Bronchial epithelial cell (primary cell): ENCODE measurements around the gene NUDT12. TPM values are rescaled to one million over a fixed set of nuclear protein-coding genes. Genes with fewer than 3 reads are reported as not detected.
A peak's percentile ranks its signal among the peaks of the same experiment; 100 is the strongest.

Source experiments
- DNase-seq: peaks from one replicate; pipeline ENCODE4 v3.0.0-alpha.2; 2010; ENCODE audit warnings: low read depth
- FAIRE-seq: peaks from 2 replicates; lab custom pipeline; 2011; peaks lifted over from hg19 to GRCh38; lab: Jason Lieb, UNC
- H3K27me3 ChIP-seq: 2 replicates; pipeline ENCODE4 v1.5.1; 2011; ENCODE audit warnings: low read length; ENCODE audit not compliant: control insufficient read depth, insufficient read depth
- H3K36me3 ChIP-seq: 2 replicates; pipeline ENCODE4 v1.5.1; 2011; ENCODE audit warnings: low read length; ENCODE audit not compliant: control insufficient read depth, insufficient read depth
- H3K4me3 ChIP-seq: 2 replicates; pipeline ENCODE4 v1.5.1; 2011; ENCODE audit warnings: mild to moderate bottlenecking, low read depth, low read length, control low read depth
- total RNA-seq: library from RNA; depleted of rRNA; stranded (reverse); fragments of >200 nt; gene quantifications from 2 replicates; pipeline ENCODE4 v1.2.1, GENCODE V29; 2014
- TF ChIP-seq, protein P1 (sequence below): IDR thresholded peaks from 2 replicates; pipeline ENCODE4 v1.5.1; 2011; ENCODE audit warnings: mild to moderate bottlenecking, moderate library complexity, low read length, control low read depth, inconsistent platforms; ENCODE audit not compliant: insufficient read depth, severe bottlenecking

Gene NUDT12
- total RNA-seq, 1 donor from 2014 or later, result 11.6 TPM

DNA sequence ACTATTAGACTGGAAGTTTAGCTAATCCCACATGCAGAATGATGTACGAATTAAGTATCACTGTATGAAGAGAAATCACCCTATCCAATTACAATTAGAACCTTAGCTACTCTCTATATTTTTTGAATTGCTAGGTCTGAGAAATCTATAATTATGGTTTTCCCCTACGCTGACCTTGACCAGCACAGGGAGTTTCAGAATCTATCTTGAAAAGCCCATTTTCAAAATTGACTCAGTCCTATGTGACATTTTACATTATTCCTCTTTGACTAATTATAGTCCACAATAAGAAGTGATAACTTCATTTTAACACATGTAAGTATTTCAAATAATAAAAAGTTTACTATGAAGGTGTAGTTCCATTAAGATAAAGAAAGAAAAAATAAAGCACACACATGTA is 21.5 kb downstream of the NUDT12 start:
- DNase-seq (no peak), FAIRE-seq (no peak)
- Histone ChIP-seq H3K27me3 (no peaks in the 10 kb centered on the region), H3K36me3 (no peaks in the 10 kb centered on the region), H3K4me3 (no peak overlapping the region)
- TF ChIP-seq, protein P1, sequence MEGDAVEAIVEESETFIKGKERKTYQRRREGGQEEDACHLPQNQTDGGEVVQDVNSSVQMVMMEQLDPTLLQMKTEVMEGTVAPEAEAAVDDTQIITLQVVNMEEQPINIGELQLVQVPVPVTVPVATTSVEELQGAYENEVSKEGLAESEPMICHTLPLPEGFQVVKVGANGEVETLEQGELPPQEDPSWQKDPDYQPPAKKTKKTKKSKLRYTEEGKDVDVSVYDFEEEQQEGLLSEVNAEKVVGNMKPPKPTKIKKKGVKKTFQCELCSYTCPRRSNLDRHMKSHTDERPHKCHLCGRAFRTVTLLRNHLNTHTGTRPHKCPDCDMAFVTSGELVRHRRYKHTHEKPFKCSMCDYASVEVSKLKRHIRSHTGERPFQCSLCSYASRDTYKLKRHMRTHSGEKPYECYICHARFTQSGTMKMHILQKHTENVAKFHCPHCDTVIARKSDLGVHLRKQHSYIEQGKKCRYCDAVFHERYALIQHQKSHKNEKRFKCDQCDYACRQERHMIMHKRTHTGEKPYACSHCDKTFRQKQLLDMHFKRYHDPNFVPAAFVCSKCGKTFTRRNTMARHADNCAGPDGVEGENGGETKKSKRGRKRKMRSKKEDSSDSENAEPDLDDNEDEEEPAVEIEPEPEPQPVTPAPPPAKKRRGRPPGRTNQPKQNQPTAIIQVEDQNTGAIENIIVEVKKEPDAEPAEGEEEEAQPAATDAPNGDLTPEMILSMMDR, result no peak

GRCh38 chr5:103539376-103540330 is 22.9 kb downstream of the NUDT12 start:
- FAIRE-seq (no peak), DNase-seq (no peak)
- TF ChIP-seq, protein P1, result no peak
- no peaks in the 10 kb centered on the region for H3K36me3 ChIP-seq
- no peak overlapping the region for H3K4me3 ChIP-seq
- H3K27me3 ChIP-seq, result no peaks in the 10 kb centered on the region

- no peak overlapping the region for H3K4me3 ChIP-seq
- TF ChIP-seq, protein P1, result no peak
- no peaks in the 10 kb centered on the region for H3K27me3 ChIP-seq
- DNase-seq (peak; percentile 75), FAIRE-seq (no peak)
- no peaks in the 10 kb centered on the region for H3K36me3 ChIP-seq
Measured at GRCh38 chr5:103532086-103532734, 30.4 kb downstream of the NUDT12 start.

DNA sequence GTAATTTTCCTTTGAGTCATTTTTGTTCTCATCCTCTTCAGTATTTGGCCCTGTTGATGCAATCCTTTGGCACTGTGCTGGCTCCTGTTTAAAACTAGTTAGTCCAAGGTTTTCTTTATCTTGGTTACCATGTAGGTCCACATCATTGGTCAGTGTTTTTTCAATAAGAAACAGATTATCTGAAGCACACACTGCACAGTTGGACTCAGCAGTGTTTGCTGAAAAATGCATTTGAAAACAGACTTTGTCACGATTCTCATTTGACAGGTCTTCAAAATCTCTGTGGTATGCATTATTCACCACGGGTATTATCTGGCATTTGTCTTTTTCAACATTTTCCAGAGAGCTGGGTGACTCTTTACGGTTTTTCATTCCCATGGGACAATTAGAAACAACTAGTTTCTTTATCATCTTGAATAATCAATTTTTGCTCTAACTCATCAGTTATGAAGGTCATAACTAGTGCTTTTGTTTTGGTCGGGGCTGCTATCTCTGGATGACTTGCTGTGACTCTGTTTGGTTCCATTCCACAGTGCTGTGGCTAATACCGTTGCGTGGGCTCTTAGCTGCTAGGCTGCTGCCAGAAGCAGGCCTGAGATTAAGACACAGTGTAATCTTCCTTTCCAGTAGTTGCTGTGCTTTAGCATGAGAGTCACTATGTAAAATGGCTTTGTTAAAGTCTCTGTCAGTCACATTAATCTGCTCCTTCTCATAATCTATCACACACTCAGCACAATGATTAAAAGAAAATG is 36.2 kb downstream of the NUDT12 start:
- no peak for DNase-seq
- FAIRE-seq, result no peak
- Histone ChIP-seq H3K36me3 (no peaks in the 10 kb centered on the region), H3K27me3 (no peaks in the 10 kb centered on the region), H3K4me3 (no peak overlapping the region)
- TF ChIP-seq, protein P1, result no peak

DNA sequence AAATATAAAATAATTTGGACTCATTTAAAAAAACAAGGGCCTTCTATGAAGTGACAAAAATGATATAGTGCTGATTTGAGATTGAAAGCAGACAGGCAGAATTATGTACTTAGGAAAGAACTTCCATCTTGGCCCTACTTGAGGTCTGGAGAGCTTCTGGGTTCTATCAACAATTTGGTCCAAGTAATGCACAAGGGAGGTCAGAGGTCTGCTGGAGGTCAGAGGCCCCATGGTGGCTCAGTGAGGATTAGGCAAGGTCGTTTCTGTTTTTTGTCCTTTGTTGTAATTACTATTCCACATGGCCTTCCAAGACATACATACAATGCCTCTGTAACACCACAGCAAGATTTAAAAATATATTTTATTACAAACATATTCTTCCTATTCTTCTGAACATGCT is 37.2 kb downstream of the NUDT12 start:
- H3K27me3 ChIP-seq, result no peaks in the 10 kb centered on the region
- no peak overlapping the region for H3K4me3 ChIP-seq
- TF ChIP-seq, protein P1, result no peak
- no peaks in the 10 kb centered on the region for H3K36me3 ChIP-seq
- FAIRE-seq, result no peak
- DNase-seq, result no peak
